K562 (cell line): Measurements from ENCODE around the gene LY6G5B. TPM values are rescaled to one million over a fixed set of nuclear protein-coding genes. Genes with fewer than 3 reads are reported as not detected.

Experiments used
- CBX8 ChIP-seq: fragments of 200-600 bp; sonication (generic); IDR thresholded peaks from 2 replicates; pipeline ENCODE4 v1.6.1; 2012; ENCODE audit warnings: borderline replicate concordance, mixed run types, low read depth, mild to moderate bottlenecking, moderate library complexity, mixed read lengths, low read length, control low read depth, inconsistent platforms; ENCODE audit not compliant: poor library complexity, severe bottlenecking; ENCODE audit errors: extremely low read depth
- CXXC5 ChIP-seq: fragments of 250-450 bp; sonication (Bioruptor Pico); IDR thresholded peaks from 2 replicates; pipeline ENCODE4 v1.8.0; 2022; ENCODE audit warnings: inconsistent platforms, mild to moderate bottlenecking, moderate library complexity
- E2F8 ChIP-seq: fragments of 450-650 bp; IDR thresholded peaks from 2 replicates; pipeline ENCODE4 v1.7.1; 2018; ENCODE audit warnings: mild to moderate bottlenecking, low read depth; ENCODE audit not compliant: partially characterized antibody
- ELK3 ChIP-seq: fragments of 450-650 bp; formaldehyde crosslinking; IDR thresholded peaks from 2 replicates; pipeline ENCODE4 v1.4.0; 2020; ENCODE audit warnings: mild to moderate bottlenecking
- ERF ChIP-seq: fragments of 450-650 bp; formaldehyde crosslinking; IDR thresholded peaks from 2 replicates; pipeline ENCODE4 v1.4.0; 2020; ENCODE audit warnings: mild to moderate bottlenecking, mixed read lengths
- HDAC3 ChIP-seq: fragments of 450-650 bp; IDR thresholded peaks from 2 replicates; pipeline ENCODE4 v1.6.1; 2018; ENCODE audit warnings: borderline replicate concordance, mild to moderate bottlenecking, moderate library complexity; ENCODE audit not compliant: partially characterized antibody
- L3MBTL2 ChIP-seq: fragments of 450-650 bp; IDR thresholded peaks from 2 replicates; pipeline ENCODE4 v1.6.1; 2016; ENCODE audit warnings: mild to moderate bottlenecking, moderate library complexity
- PHTF2 ChIP-seq: fragments of 250-450 bp; sonication (Bioruptor Pico); IDR thresholded peaks from 2 replicates; pipeline ENCODE4 v1.5.0; 2021; ENCODE audit warnings: mild to moderate bottlenecking
- RBM25 ChIP-seq: fragments of 200-400 bp; formaldehyde crosslinking; IDR thresholded peaks from 2 replicates; pipeline ENCODE4 v1.6.1; 2018; ENCODE audit warnings: low read length, low read depth, moderate library complexity; ENCODE audit not compliant: severe bottlenecking
- RBM39 ChIP-seq: fragments of 200-400 bp; formaldehyde crosslinking; optimal IDR thresholded peaks from 2 replicates; pipeline ENCODE3; 2018; ENCODE audit warnings: low read depth, low read length
- ZNF280B ChIP-seq: fragments of 250-450 bp; sonication (Bioruptor Pico); IDR thresholded peaks from 2 replicates; pipeline ENCODE4 v1.5.1; 2021; ENCODE audit warnings: mild to moderate bottlenecking
- ZNF696 ChIP-seq: fragments of 250-450 bp; sonication (Bioruptor Pico); conservative IDR thresholded peaks from 2 replicates; pipeline ENCODE4 v1.4.0; 2020; ENCODE audit warnings: mild to moderate bottlenecking, moderate library complexity
- polyA plus RNA-seq, 8 experiments: library from polyadenylated mRNA; depleted of rRNA in 4 of 8; stranded (reverse) in 5 of 8; unstranded in 3 of 8; fragments of >200 nt; fragmentation: Nextera tagmentation in 2 of 8; fragmentation: Illumina TruSeq in 1 of 8; extraction: Ambion mirVana in 2 of 8; extraction: Trizol in 1 of 8; gene quantifications; 2 replicates each; pipeline versions ENCODE4 v1.2.1 to v1.2.3, GENCODE V29; 2011 to 2014; ENCODE audit warnings: inconsistent platforms in 1 of 8, missing spikeins in 1 of 8
- total RNA-seq, 7 experiments: library from RNA; depleted of rRNA in 6 of 7; stranded (reverse); fragments of >200 nt in 6 of 7; fragmentation: Illumina TruSeq in 2 of 7; extraction: Trizol in 2 of 7; gene quantifications; 2 replicates each; pipeline versions ENCODE4 v1.2.1 to v1.2.3, GENCODE V29; 2011 to 2021; ENCODE audit warnings: low replicate concordance in 1 of 7
- TF ChIP-seq, protein P1 (sequence below): fragments of 450-650 bp; IDR thresholded peaks from 2 replicates; pipeline ENCODE4 v1.6.1; 2018; ENCODE audit warnings: mild to moderate bottlenecking, low read depth; ENCODE audit not compliant: partially characterized antibody
- TF ChIP-seq, protein P2 (sequence below): sonication (generic); formaldehyde crosslinking; IDR thresholded peaks from 2 replicates; pipeline ENCODE4 v1.8.0; 2022; ENCODE audit warnings: mild to moderate bottlenecking, missing genetic modification reagents

Gene LY6G5B
- total and polyA plus RNA-seq, 9 of the 15 experiments (the other 6 are each of a cell fraction or from before 2014, with no cell fraction given): 6.0 to 27.0 (median 7.5) TPM

- no peak for TF ChIP-seq ZNF280B (CRISPR knock-in tag)
- TF ChIP-seq E2F8: peak; percentile 61
- peak; percentile 30; the same call in 1 of the 2 replicates for TF ChIP-seq PHTF2
- TF ChIP-seq L3MBTL2: no peak; the same call in 1 of the 2 replicates
- no peak for TF ChIP-seq CBX8
- TF ChIP-seq RBM25: peak; percentile 89
- TF ChIP-seq ERF: no peak
- no peak for TF ChIP-seq ZNF696 (CRISPR knock-in tag)
- no peak for TF ChIP-seq ELK3
- peak; percentile 8 for TF ChIP-seq RBM39
- TF ChIP-seq, protein P1, sequence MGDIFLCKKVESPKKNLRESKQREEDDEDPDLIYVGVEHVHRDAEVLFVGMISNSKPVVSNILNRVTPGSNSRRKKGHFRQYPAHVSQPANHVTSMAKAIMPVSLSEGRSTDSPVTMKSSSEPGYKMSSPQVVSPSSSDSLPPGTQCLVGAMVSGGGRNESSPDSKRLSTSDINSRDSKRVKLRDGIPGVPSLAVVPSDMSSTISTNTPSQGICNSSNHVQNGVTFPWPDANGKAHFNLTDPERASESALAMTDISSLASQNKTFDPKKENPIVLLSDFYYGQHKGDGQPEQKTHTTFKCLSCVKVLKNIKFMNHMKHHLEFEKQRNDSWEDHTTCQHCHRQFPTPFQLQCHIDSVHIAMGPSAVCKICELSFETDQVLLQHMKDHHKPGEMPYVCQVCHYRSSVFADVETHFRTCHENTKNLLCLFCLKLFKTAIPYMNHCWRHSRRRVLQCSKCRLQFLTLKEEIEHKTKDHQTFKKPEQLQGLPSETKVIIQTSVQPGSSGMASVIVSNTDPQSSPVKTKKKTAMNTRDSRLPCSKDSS: no peak
- TF ChIP-seq CXXC5 (CRISPR knock-in tag): peak; percentile 91
- no peak for TF ChIP-seq HDAC3
- TF ChIP-seq, protein P2, sequence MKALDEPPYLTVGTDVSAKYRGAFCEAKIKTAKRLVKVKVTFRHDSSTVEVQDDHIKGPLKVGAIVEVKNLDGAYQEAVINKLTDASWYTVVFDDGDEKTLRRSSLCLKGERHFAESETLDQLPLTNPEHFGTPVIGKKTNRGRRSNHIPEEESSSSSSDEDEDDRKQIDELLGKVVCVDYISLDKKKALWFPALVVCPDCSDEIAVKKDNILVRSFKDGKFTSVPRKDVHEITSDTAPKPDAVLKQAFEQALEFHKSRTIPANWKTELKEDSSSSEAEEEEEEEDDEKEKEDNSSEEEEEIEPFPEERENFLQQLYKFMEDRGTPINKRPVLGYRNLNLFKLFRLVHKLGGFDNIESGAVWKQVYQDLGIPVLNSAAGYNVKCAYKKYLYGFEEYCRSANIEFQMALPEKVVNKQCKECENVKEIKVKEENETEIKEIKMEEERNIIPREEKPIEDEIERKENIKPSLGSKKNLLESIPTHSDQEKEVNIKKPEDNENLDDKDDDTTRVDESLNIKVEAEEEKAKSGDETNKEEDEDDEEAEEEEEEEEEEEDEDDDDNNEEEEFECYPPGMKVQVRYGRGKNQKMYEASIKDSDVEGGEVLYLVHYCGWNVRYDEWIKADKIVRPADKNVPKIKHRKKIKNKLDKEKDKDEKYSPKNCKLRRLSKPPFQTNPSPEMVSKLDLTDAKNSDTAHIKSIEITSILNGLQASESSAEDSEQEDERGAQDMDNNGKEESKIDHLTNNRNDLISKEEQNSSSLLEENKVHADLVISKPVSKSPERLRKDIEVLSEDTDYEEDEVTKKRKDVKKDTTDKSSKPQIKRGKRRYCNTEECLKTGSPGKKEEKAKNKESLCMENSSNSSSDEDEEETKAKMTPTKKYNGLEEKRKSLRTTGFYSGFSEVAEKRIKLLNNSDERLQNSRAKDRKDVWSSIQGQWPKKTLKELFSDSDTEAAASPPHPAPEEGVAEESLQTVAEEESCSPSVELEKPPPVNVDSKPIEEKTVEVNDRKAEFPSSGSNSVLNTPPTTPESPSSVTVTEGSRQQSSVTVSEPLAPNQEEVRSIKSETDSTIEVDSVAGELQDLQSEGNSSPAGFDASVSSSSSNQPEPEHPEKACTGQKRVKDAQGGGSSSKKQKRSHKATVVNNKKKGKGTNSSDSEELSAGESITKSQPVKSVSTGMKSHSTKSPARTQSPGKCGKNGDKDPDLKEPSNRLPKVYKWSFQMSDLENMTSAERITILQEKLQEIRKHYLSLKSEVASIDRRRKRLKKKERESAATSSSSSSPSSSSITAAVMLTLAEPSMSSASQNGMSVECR (CRISPR knock-in tag): no peak
Observed at GRCh38 chr6:31690231-31691077, 20.7 kb downstream of the LY6G5B start (continued).
